ENCODE data around the gene NGRN. TPM values are rescaled to one million over a fixed set of nuclear protein-coding genes. Genes with fewer than 3 reads are reported as not detected.
"Not testable (repeated sequence)": the region's sequence is repeated elsewhere in the genome, so short reads cannot be mapped to it uniquely, and the experiment has no call there.

The NGRN gene
- total RNA-seq, 1 experiment from 2014 or later = 99.6 TPM

GRCh38 chr15:90266485-90266884 lies 1.0 kb downstream of the NGRN start:
- in situ Hi-C loops (cut with HindIII; ENCODE audit: low pct_unique_long_range_greater_than_20kb, low sequenced_read_pairs) = no loop called here
- no peak for DNase-seq (ENCODE audit: low read depth, low spot score)

- in situ Hi-C loops (cut with HindIII; ENCODE audit: low pct_unique_long_range_greater_than_20kb, low sequenced_read_pairs) = no loop called here
Observed at GRCh38 chr15:90268415-90268814, 2.9 kb downstream of the NGRN start.

GRCh38 chr15:90270502-90271150 lies 5.2 kb downstream of the NGRN start:
- in situ Hi-C loops (cut with HindIII; ENCODE audit: low pct_unique_long_range_greater_than_20kb, low sequenced_read_pairs) = no loop called here

More at GRCh38 chr15:90268415-90268814, 2.9 kb downstream of the NGRN start:
- DNase-seq (ENCODE audit: low read depth, low spot score) = no peak

GRCh38 chr15:90271459-90272166 lies 6.1 kb downstream of the NGRN start:
- in situ Hi-C loops (cut with HindIII; ENCODE audit: low pct_unique_long_range_greater_than_20kb, low sequenced_read_pairs) = no loop called here
- no peak for DNase-seq (ENCODE audit: low read depth, low spot score)

More at GRCh38 chr15:90270502-90271150, 5.2 kb downstream of the NGRN start:
- DNase-seq (ENCODE audit: low read depth, low spot score) = no peak

- in situ Hi-C loops (cut with HindIII; ENCODE audit: low pct_unique_long_range_greater_than_20kb, low sequenced_read_pairs); DNase-seq (ENCODE audit: low read depth, low spot score): not testable (repeated sequence)
Observed at GRCh38 chr15:90278467-90278866, 13.0 kb downstream of the NGRN start.

- DNase-seq (ENCODE audit: low read depth, low spot score); in situ Hi-C loops (cut with HindIII; ENCODE audit: low pct_unique_long_range_greater_than_20kb, low sequenced_read_pairs): not testable (repeated sequence)
Observed at GRCh38 chr15:90280743-90281142, 15.3 kb downstream of the NGRN start.

- DNase-seq (ENCODE audit: low read depth, low spot score); in situ Hi-C loops (cut with HindIII; ENCODE audit: low pct_unique_long_range_greater_than_20kb, low sequenced_read_pairs): not testable (repeated sequence)
Observed at GRCh38 chr15:90281637-90282036, 16.2 kb downstream of the NGRN start.

GRCh38 chr15:90286678-90287077 lies 21.2 kb downstream of the NGRN start:
- in situ Hi-C loops (cut with HindIII; ENCODE audit: low pct_unique_long_range_greater_than_20kb, low sequenced_read_pairs) = no loop called here
- DNase-seq (ENCODE audit: low read depth, low spot score) = peak; percentile 57

GRCh38 chr15:90287101-90287500 lies 21.6 kb downstream of the NGRN start:
- no peak for DNase-seq (ENCODE audit: low read depth, low spot score)
- in situ Hi-C loops (cut with HindIII; ENCODE audit: low pct_unique_long_range_greater_than_20kb, low sequenced_read_pairs) = no loop called here

GRCh38 chr15:90287946-90288345 lies 22.5 kb downstream of the NGRN start:
- no peak for DNase-seq (ENCODE audit: low read depth, low spot score)
- in situ Hi-C loops (cut with HindIII; ENCODE audit: low pct_unique_long_range_greater_than_20kb, low sequenced_read_pairs) = no loop called here

- DNase-seq (ENCODE audit: low read depth, low spot score) = peak; percentile 56
- in situ Hi-C loops (cut with HindIII; ENCODE audit: low pct_unique_long_range_greater_than_20kb, low sequenced_read_pairs) = no loop called here
Observed at GRCh38 chr15:90291679-90292356, 26.3 kb downstream of the NGRN start.

GRCh38 chr15:90293040-90293810 lies 27.8 kb downstream of the NGRN start:
- in situ Hi-C loops (cut with HindIII; ENCODE audit: low pct_unique_long_range_greater_than_20kb, low sequenced_read_pairs) = not testable (repeated sequence)
- peak; percentile 81 for DNase-seq (ENCODE audit: low read depth, low spot score)

GRCh38 chr15:90294159-90294558 lies 28.7 kb downstream of the NGRN start:
- DNase-seq (ENCODE audit: low read depth, low spot score) = no peak
- in situ Hi-C loops (cut with HindIII; ENCODE audit: low pct_unique_long_range_greater_than_20kb, low sequenced_read_pairs) = no loop called here

- peak; percentile 22 for DNase-seq (ENCODE audit: low read depth, low spot score)
- in situ Hi-C loops (cut with HindIII; ENCODE audit: low pct_unique_long_range_greater_than_20kb, low sequenced_read_pairs) = no loop called here
Observed at GRCh38 chr15:90294601-90295269, 29.3 kb downstream of the NGRN start.

- in situ Hi-C loops (cut with HindIII; ENCODE audit: low pct_unique_long_range_greater_than_20kb, low sequenced_read_pairs) = no loop called here
Observed at GRCh38 chr15:90295270-90295648, 29.8 kb downstream of the NGRN start.

GRCh38 chr15:90296316-90296884 lies 30.9 kb downstream of the NGRN start:
- in situ Hi-C loops (cut with HindIII; ENCODE audit: low pct_unique_long_range_greater_than_20kb, low sequenced_read_pairs); DNase-seq (ENCODE audit: low read depth, low spot score): not testable (repeated sequence)

More at GRCh38 chr15:90295270-90295648, 29.8 kb downstream of the NGRN start:
- DNase-seq (ENCODE audit: low read depth, low spot score) = no peak

- DNase-seq (ENCODE audit: low read depth, low spot score) = no peak
- in situ Hi-C loops (cut with HindIII; ENCODE audit: low pct_unique_long_range_greater_than_20kb, low sequenced_read_pairs) = no loop called here
Observed at GRCh38 chr15:90297021-90297420, 31.5 kb downstream of the NGRN start.

Measured in SK-MEL-5 (cell line).